GM12878 (cell line): Measurements from ENCODE around the gene PDE6G. TPM values are rescaled to one million over a fixed set of nuclear protein-coding genes. Genes with fewer than 3 reads are reported as not detected.

Source experiments
- ATAC-seq: fragments of 200-7000 bp; cut with Tn5 transposase; 3 replicates; pipeline ENCODE4 v1.9.1; 2020; ENCODE audit warnings: mild to moderate bottlenecking, moderate library complexity
- BruUV-seq: library from RNA; stranded (reverse); fragments of 400-500 nt; replicated peaks from 2 replicates; lab custom pipeline; 2021; lab: Mats Ljungman, UMichigan
- CTCF ChIA-PET: fragments of 300-600 bp; sonication (Branson Sonifier 250); formaldehyde crosslinking; extraction: SDS; loops from one replicate; lab custom pipeline; 2021; ENCODE audit warnings: inconsistent platforms; lab: Yijun Ruan, JAX
- POLR2A ChIA-PET: fragments of 350-600 bp; formaldehyde crosslinking; extraction: SDS; loops from one replicate; lab custom pipeline; 2021; ENCODE audit warnings: inconsistent platforms; lab: Charles Lee
- RAD21 ChIA-PET: fragments of 300-600 bp; sonication (Branson Sonifier 250); formaldehyde crosslinking; loops from one replicate; lab custom pipeline; 2023; ENCODE audit warnings: antibody characterized with exemption; ENCODE audit not compliant: unreplicated experiment; lab: Charles Lee
- SMC1A ChIA-PET: fragments of 300-600 bp; sonication (Branson Sonifier 250); formaldehyde crosslinking; loops from one replicate; lab custom pipeline; 2023; ENCODE audit not compliant: unreplicated experiment, uncharacterized antibody; lab: Charles Lee
- DNase-seq: peaks from one replicate; pipeline ENCODE4 v3.0.0-alpha.2; 2011; ENCODE audit warnings: low read depth, low spot score
- FAIRE-seq: peaks from 3 replicates; lab custom pipeline; 2011; peaks lifted over from hg19 to GRCh38; lab: Jason Lieb, UNC
- H2AFZ ChIP-seq: 2 replicates; pipeline ENCODE4 v1.6.0; 2011; ENCODE audit warnings: low read depth, low read length, control low read depth; ENCODE audit not compliant: control insufficient read depth
- H3K27ac ChIP-seq: 2 replicates; pipeline ENCODE4 v1.5.1; 2011; ENCODE audit warnings: control low read depth; ENCODE audit not compliant: control insufficient read depth, insufficient read depth
- H3K27me3 ChIP-seq, 2 experiments: replicated peaks in 1 of 2; 2 replicates each; pipeline versions ENCODE4 v1.6.0 to v1.6.1; 2011; ENCODE audit warnings: low read length in 1 of 2; ENCODE audit not compliant: control insufficient read depth in 2 of 2, insufficient read depth in 2 of 2
- H3K36me3 ChIP-seq, 2 experiments: 2 replicates each; pipeline ENCODE4 v1.5.1; 2011; ENCODE audit warnings: low read length in 1 of 2; ENCODE audit not compliant: control insufficient read depth in 2 of 2, insufficient read depth in 2 of 2
- H3K4me1 ChIP-seq: 2 replicates; pipeline ENCODE4 v1.6.1; 2011; ENCODE audit warnings: mild to moderate bottlenecking, low read length, moderate library complexity, mixed read lengths; ENCODE audit not compliant: control insufficient read depth, insufficient read depth
- H3K4me2 ChIP-seq: 2 replicates; pipeline ENCODE4 v1.6.0; 2011; ENCODE audit warnings: control low read depth; ENCODE audit not compliant: control insufficient read depth, insufficient read depth
- H3K4me3 ChIP-seq: fragments of 200-600 bp; sonication (generic); 2 replicates; pipeline ENCODE4 v1.5.1; 2016
- H3K79me2 ChIP-seq: 2 replicates; pipeline ENCODE4 v1.6.0; 2011; ENCODE audit warnings: low read length; ENCODE audit not compliant: control insufficient read depth, insufficient read depth
- H3K9ac ChIP-seq: 2 replicates; pipeline ENCODE4 v1.8.0; 2011; ENCODE audit warnings: low read length, control low read depth, mixed read lengths; ENCODE audit not compliant: control insufficient read depth, insufficient read depth
- H3K9me3 ChIP-seq: replicated peaks from 3 replicates; pipeline ENCODE4 v1.5.1; 2011; ENCODE audit warnings: mild to moderate bottlenecking, low read length; ENCODE audit not compliant: control insufficient read depth, insufficient read depth
- H4K20me1 ChIP-seq: 2 replicates; pipeline ENCODE4 v1.6.0; 2011; ENCODE audit not compliant: control insufficient read depth, insufficient read depth
- CREB1 ChIP-seq: IDR thresholded peaks from 2 replicates; pipeline ENCODE4 v1.6.1; 2012; ENCODE audit warnings: low read depth, mild to moderate bottlenecking, inconsistent platforms
- GATAD2B ChIP-seq: fragments of 450-650 bp; conservative IDR thresholded peaks from 2 replicates; pipeline ENCODE4 v1.6.1; 2017; ENCODE audit warnings: low read depth, mild to moderate bottlenecking, moderate library complexity
- HDAC6 ChIP-seq: fragments of 200-600 bp; sonication (generic); IDR thresholded peaks from one replicate; pipeline ENCODE4 v1.8.0; 2017; ENCODE audit warnings: antibody characterized with exemption; ENCODE audit not compliant: unreplicated experiment
- HSF1 ChIP-seq: fragments of 150-350 bp; IDR thresholded peaks from 2 replicates; pipeline ENCODE4 v1.6.1; 2014; ENCODE audit warnings: mild to moderate bottlenecking, low read depth, low read length
- IKZF2 ChIP-seq, 2 experiments: fragments of 450-650 bp; IDR thresholded peaks; 2 replicates each; pipeline ENCODE4 v1.6.1; 2017; ENCODE audit warnings: mild to moderate bottlenecking in 2 of 2, moderate library complexity in 2 of 2
- NBN ChIP-seq: fragments of 450-650 bp; IDR thresholded peaks from 2 replicates; pipeline ENCODE4 v1.6.1; 2016
- RB1 ChIP-seq: fragments of 450-650 bp; formaldehyde crosslinking; IDR thresholded peaks from 2 replicates; pipeline ENCODE4 v1.6.1; 2017; ENCODE audit warnings: mild to moderate bottlenecking, borderline replicate concordance
- ZBTB33 ChIP-seq: fragments of 450-650 bp; IDR thresholded peaks from 2 replicates; pipeline ENCODE4 v1.6.1; 2017; ENCODE audit warnings: mild to moderate bottlenecking
- ZNF207 ChIP-seq: fragments of 450-650 bp; IDR thresholded peaks from 2 replicates; pipeline ENCODE4 v1.6.1; 2014; ENCODE audit warnings: antibody characterized with exemption, mild to moderate bottlenecking, borderline replicate concordance
- ZNF384 ChIP-seq: IDR thresholded peaks from 2 replicates; pipeline ENCODE4 v1.6.1; 2012; ENCODE audit warnings: low read depth, mild to moderate bottlenecking, low read length, improper control_type of control experiment, borderline replicate concordance
- ZNF622 ChIP-seq: fragments of 450-650 bp; IDR thresholded peaks from 2 replicates; pipeline ENCODE4 v1.6.1; 2017; ENCODE audit warnings: mild to moderate bottlenecking, inconsistent platforms
- WGBS: methylation state at CpG from one replicate; pipeline ENCODE4 v1.1.6; 2016; ENCODE audit warnings: low lambda C conversion rate; ENCODE audit not compliant: insufficient replicate concordance, insufficient coverage; ENCODE audit errors: missing lambda C conversion rate; 5-methylcytosine and 5-hydroxymethylcytosine counted together
- in situ Hi-C: fragments of 300-500 bp; cut with MboI; formaldehyde crosslinking; loops from 9 replicates; pipeline ENCODE4 v1.14.3; 2018; ENCODE audit warnings: mixed read lengths
- intact Hi-C: fragments of 100-400 bp; cut with micrococcal nuclease; formaldehyde crosslinking; loops from one replicate; pipeline ENCODE4 v1.14.2; 2022; ENCODE audit not compliant: unreplicated experiment
- polyA plus RNA-seq, 11 experiments: library from polyadenylated mRNA; depleted of rRNA in 4 of 11; unstranded in 6 of 11; stranded (reverse) in 5 of 11; fragments of >200 nt; fragmentation: Nextera tagmentation in 4 of 11; fragmentation: Illumina TruSeq in 1 of 11; extraction: Ambion mirVana in 4 of 11; extraction: Trizol in 1 of 11; gene quantifications; 1 replicate in 1 of 11; 2 replicates in 10 of 11; pipeline versions ENCODE4 v1.2.1 to v1.2.3, GENCODE V29; 2011 to 2016; ENCODE audit warnings: inconsistent platforms in 2 of 11, missing spikeins in 2 of 11, low read depth in 1 of 11
- total RNA-seq, 4 experiments: library from RNA; depleted of rRNA in 3 of 4; stranded (reverse); fragments of >200 nt in 3 of 4; fragmentation: Illumina TruSeq in 1 of 4; extraction: Trizol in 1 of 4; gene quantifications; 2 replicates each; pipeline versions ENCODE4 v1.2.1 to v1.2.3, GENCODE V29; 2013 to 2021
- TF ChIP-seq, protein P1 (sequence below): fragments of 450-650 bp; IDR thresholded peaks from 2 replicates; pipeline ENCODE4 v1.6.1; 2017; ENCODE audit warnings: borderline replicate concordance
- TF ChIP-seq, protein P2 (sequence below): fragments of 450-650 bp; IDR thresholded peaks from 2 replicates; pipeline ENCODE4 v1.6.1; 2017; ENCODE audit warnings: mild to moderate bottlenecking, moderate library complexity
- TF ChIP-seq, protein P3 (sequence below): fragments of 450-650 bp; IDR thresholded peaks from 2 replicates; pipeline ENCODE4 v1.6.1; 2017; ENCODE audit warnings: mild to moderate bottlenecking, low read depth, inconsistent platforms; ENCODE audit not compliant: poor library complexity, severe bottlenecking

The PDE6G gene
- total and polyA plus RNA-seq, 10 of the 15 experiments (the other 5 are each of a cell fraction or from before 2014, with no cell fraction given) = 0.55 to 12.1 (median 4.3) TPM

- POLR2A ChIA-PET = no interaction called here
- Histone ChIP-seq H3K4me2 (no peak overlapping the region), H2AFZ (no peak overlapping the region), H4K20me1 (peaks cover 8% of the 10 kb centered on the region), H3K27me3 (no peaks in the 10 kb centered on the region), H3K79me2 (peaks cover 38% of the 10 kb centered on the region), H3K9ac (no peak overlapping the region), H3K9me3 (no peaks in the 10 kb centered on the region), H3K4me1 (peaks cover 11% of the 10 kb centered on the region), H3K36me3 (peaks cover 5 to 29% of the 10 kb centered on the region in 2 experiments; a peak in 3 of 4 replicates), H3K4me3 (no peak overlapping the region), H3K27ac (no peak overlapping the region)
- in situ Hi-C loops (no loop called here), intact Hi-C loops (no loop called here)
- 96% methylated on average over 20 of the region's 20 CpGs for WGBS
- DNase-seq (no peak), FAIRE-seq (no peak), ATAC-seq (no peak)
- no TSS peak for BruUV-seq
- SMC1A ChIA-PET = no interaction called here
- RAD21 ChIA-PET = no interaction called here
- CTCF ChIA-PET = no interaction called here
- TF ChIP-seq ZNF384 (no peak), HDAC6 (no peak), IKZF2 (IDR thresholded peaks at IDR 0.05) (no peak), NBN (no peak), HSF1 (no peak), ZBTB33 (no peak), RB1 (no peak), ZNF207 (no peak), ZNF622 (no peak), CREB1 (no peak), GATAD2B (no peak)
- TF ChIP-seq, protein P1, sequence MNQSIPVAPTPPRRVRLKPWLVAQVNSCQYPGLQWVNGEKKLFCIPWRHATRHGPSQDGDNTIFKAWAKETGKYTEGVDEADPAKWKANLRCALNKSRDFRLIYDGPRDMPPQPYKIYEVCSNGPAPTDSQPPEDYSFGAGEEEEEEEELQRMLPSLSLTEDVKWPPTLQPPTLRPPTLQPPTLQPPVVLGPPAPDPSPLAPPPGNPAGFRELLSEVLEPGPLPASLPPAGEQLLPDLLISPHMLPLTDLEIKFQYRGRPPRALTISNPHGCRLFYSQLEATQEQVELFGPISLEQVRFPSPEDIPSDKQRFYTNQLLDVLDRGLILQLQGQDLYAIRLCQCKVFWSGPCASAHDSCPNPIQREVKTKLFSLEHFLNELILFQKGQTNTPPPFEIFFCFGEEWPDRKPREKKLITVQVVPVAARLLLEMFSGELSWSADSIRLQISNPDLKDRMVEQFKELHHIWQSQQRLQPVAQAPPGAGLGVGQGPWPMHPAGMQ = no peak
- TF ChIP-seq, protein P2, sequence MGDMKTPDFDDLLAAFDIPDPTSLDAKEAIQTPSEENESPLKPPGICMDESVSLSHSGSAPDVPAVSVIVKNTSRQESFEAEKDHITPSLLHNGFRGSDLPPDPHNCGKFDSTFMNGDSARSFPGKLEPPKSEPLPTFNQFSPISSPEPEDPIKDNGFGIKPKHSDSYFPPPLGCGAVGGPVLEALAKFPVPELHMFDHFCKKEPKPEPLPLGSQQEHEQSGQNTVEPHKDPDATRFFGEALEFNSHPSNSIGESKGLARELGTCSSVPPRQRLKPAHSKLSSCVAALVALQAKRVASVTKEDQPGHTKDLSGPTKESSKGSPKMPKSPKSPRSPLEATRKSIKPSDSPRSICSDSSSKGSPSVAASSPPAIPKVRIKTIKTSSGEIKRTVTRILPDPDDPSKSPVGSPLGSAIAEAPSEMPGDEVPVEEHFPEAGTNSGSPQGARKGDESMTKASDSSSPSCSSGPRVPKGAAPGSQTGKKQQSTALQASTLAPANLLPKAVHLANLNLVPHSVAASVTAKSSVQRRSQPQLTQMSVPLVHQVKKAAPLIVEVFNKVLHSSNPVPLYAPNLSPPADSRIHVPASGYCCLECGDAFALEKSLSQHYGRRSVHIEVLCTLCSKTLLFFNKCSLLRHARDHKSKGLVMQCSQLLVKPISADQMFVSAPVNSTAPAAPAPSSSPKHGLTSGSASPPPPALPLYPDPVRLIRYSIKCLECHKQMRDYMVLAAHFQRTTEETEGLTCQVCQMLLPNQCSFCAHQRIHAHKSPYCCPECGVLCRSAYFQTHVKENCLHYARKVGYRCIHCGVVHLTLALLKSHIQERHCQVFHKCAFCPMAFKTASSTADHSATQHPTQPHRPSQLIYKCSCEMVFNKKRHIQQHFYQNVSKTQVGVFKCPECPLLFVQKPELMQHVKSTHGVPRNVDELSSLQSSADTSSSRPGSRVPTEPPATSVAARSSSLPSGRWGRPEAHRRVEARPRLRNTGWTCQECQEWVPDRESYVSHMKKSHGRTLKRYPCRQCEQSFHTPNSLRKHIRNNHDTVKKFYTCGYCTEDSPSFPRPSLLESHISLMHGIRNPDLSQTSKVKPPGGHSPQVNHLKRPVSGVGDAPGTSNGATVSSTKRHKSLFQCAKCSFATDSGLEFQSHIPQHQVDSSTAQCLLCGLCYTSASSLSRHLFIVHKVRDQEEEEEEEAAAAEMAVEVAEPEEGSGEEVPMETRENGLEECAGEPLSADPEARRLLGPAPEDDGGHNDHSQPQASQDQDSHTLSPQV = no peak
- TF ChIP-seq, protein P3, sequence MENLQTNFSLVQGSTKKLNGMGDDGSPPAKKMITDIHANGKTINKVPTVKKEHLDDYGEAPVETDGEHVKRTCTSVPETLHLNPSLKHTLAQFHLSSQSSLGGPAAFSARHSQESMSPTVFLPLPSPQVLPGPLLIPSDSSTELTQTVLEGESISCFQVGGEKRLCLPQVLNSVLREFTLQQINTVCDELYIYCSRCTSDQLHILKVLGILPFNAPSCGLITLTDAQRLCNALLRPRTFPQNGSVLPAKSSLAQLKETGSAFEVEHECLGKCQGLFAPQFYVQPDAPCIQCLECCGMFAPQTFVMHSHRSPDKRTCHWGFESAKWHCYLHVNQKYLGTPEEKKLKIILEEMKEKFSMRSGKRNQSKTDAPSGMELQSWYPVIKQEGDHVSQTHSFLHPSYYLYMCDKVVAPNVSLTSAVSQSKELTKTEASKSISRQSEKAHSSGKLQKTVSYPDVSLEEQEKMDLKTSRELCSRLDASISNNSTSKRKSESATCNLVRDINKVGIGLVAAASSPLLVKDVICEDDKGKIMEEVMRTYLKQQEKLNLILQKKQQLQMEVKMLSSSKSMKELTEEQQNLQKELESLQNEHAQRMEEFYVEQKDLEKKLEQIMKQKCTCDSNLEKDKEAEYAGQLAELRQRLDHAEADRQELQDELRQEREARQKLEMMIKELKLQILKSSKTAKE = no peak
These were observed 30.3 kb upstream of the PDE6G start for GRCh38 chr17:81686614-81687013.
